ENCODE measurements around the gene MYCBPAP. TPM values are rescaled to one million over a fixed set of nuclear protein-coding genes. Genes with fewer than 3 reads are reported as not detected.
"Not testable (repeated sequence)": the region's sequence is repeated elsewhere in the genome, so short reads cannot be mapped to it uniquely, and the experiment has no call there.

The MYCBPAP gene
- total and polyA plus RNA-seq, 7 donors: 0.05 to 0.99 (median 0.27) TPM; not detected in 2

DNA sequence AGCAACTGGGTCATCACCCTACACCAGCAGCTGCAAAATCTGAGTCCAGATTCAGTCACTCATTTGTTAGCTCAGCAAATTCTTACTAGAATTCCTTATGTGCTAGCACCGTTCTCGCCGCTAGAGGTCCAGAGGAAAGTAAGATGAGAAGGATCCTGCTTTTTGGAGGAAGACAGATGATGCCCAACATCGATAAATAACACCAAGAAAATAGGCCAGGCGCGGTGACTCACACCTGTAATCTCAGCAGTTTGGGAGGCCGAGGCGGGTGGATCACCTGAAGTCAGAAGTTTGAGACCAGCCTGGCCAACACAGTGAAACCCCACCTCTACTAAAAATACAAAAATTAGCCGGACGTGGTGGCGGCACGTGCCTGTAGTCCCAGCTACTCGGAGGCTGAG is 35.5 kb upstream of the MYCBPAP start:
- peak; percentile 52 for TF ChIP-seq CTCF (IDR thresholded peaks at IDR 0.05)
- H3K36me3 ChIP-seq (ENCODE audit: insufficient read depth in 1 of 2, low read depth in 1 of 2); H3K27me3 ChIP-seq (ENCODE audit: insufficient read depth in 3 of 3, low read length in 2 of 3); H3K9me3 ChIP-seq; H3K4me3 ChIP-seq: not testable (repeated sequence)
- intact Hi-C loops (cut with DNase I): loop anchor here (2.0 to 5.0 kb wide), 2 partner anchors 45 to 110 kb away; partner anchors contain the start of gene ACSF2 (in 1 of the 2)
- peak in 1 of 2 donors; percentile 73 for DNase-seq
- Histone ChIP-seq H3K4me1 (peaks cover 42% of the 10 kb centered on the region), H3K27ac (peak overlapping the region; percentile 71)
- 45 to 69% (median 49%) methylated on average over 13 of the region's 13 CpGs for WGBS, 3 donors
- peak; percentile 65 to 75 (median 68) for ATAC-seq

DNA sequence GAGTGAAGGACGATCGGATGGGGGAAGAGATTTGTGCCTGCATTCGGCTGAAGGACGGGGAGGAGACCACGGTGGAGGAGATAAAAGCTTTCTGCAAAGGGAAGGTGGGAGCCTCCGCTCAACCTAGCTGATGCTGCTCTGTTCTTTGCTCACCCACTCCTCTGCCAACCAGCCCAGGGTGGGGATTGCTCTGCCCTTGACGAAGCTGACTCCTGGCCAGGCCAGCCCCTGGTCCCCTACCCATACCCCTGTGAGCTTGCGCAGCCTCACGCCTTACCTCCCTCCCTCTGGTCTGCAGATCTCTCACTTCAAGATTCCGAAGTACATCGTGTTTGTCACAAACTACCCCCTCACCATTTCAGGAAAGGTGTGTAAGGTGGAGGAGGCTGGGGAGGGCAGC is 34.3 kb upstream of the MYCBPAP start:
- H3K4me3 ChIP-seq: no peak overlapping the region
- H3K27me3 ChIP-seq (ENCODE audit: insufficient read depth in 3 of 3, low read length in 2 of 3): no peaks in the 10 kb centered on the region
- WGBS, 3 donors: 91 to 93% (median 92%) methylated on average over 11 of the region's 11 CpGs
- H3K9me3 ChIP-seq: no peaks in the 10 kb centered on the region
- DNase-seq (no peak), ATAC-seq (no peak)
- peaks cover 34% of the 10 kb centered on the region for H3K4me1 ChIP-seq
- no peak overlapping the region for H3K27ac ChIP-seq
- no peak for TF ChIP-seq CTCF (IDR thresholded peaks at IDR 0.05)
- H3K36me3 ChIP-seq (ENCODE audit: insufficient read depth in 1 of 2, low read depth in 1 of 2): no peaks in the 10 kb centered on the region
- intact Hi-C loops (cut with DNase I): loop anchor here (2.0 to 5.0 kb wide), 2 partner anchors 47 to 111 kb away; partner anchors contain the start of gene ACSF2 (in 1 of the 2)

DNA sequence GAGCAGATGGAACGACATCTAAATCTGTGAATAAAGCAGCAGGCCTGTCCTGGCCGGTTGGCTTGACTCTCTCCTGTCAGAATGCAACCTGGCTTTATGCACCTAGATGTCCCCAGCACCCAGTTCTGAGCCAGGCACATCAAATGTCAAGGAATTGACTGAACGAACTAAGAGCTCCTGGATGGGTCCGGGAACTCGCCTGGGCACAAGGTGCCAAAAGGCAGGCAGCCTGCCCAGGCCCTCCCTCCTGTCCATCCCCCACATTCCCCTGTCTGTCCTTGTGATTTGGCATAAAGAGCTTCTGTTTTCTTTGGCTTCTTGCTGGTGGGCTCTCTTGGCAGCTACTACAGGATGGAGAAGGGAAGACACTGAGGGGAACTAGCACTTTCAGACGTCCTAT is 33.7 kb upstream of the MYCBPAP start:
- DNase-seq (no peak), ATAC-seq (no peak)
- no peak overlapping the region for H3K4me3 ChIP-seq
- H3K36me3 ChIP-seq (ENCODE audit: insufficient read depth in 1 of 2, low read depth in 1 of 2): no peaks in the 10 kb centered on the region
- H3K27ac ChIP-seq: no peak overlapping the region
- H3K27me3 ChIP-seq (ENCODE audit: insufficient read depth in 3 of 3, low read length in 2 of 3): no peaks in the 10 kb centered on the region
- no peak for TF ChIP-seq CTCF (IDR thresholded peaks at IDR 0.05)
- intact Hi-C loops (cut with DNase I): loop anchor here in 1 of 2 donors (5.0 kb wide), 1 partner anchor 47 kb away; the partner anchor contains the start of gene ACSF2
- no peaks in the 10 kb centered on the region for H3K9me3 ChIP-seq
- 32 to 62% (median 35%) methylated on average over 6 of the region's 6 CpGs for WGBS, 3 donors
- H3K4me1 ChIP-seq: peaks cover 32% of the 10 kb centered on the region

DNA sequence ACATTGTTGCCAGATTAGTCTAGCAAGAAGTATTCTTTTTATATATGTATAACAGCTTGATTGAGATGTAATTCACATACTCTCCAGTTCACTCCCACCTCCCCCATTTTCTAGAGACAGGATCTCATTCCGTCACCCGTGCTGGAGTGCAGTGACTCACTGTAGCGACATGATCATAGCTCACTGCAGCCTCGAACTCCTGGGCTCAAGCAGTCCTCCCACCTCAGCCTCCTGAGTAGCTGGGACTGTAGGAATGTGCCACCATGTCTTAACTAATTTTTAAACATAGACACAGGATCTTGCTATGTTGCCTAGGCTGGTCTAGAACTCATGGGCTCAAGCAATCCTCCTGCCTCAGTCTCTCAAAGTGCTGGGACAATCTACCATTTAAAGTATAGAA is 32.9 kb upstream of the MYCBPAP start:
- Histone ChIP-seq H3K27ac (no peak overlapping the region), H3K4me3 (no peak overlapping the region), H3K36me3 (ENCODE audit: insufficient read depth in 1 of 2, low read depth in 1 of 2) (peaks cover 0 to 8% of the 10 kb centered on the region in 2 donors), H3K9me3 (no peaks in the 10 kb centered on the region), H3K27me3 (ENCODE audit: insufficient read depth in 3 of 3, low read length in 2 of 3) (no peaks in the 10 kb centered on the region), H3K4me1 (peaks cover 34% of the 10 kb centered on the region)
- no peak for TF ChIP-seq CTCF (IDR thresholded peaks at IDR 0.05)
- WGBS, 3 donors: 86 to 88% (median 87%) methylated on average over 4 of the region's 4 CpGs
- DNase-seq (no peak), ATAC-seq (no peak)
- intact Hi-C loops (cut with DNase I): no loop called here

DNA sequence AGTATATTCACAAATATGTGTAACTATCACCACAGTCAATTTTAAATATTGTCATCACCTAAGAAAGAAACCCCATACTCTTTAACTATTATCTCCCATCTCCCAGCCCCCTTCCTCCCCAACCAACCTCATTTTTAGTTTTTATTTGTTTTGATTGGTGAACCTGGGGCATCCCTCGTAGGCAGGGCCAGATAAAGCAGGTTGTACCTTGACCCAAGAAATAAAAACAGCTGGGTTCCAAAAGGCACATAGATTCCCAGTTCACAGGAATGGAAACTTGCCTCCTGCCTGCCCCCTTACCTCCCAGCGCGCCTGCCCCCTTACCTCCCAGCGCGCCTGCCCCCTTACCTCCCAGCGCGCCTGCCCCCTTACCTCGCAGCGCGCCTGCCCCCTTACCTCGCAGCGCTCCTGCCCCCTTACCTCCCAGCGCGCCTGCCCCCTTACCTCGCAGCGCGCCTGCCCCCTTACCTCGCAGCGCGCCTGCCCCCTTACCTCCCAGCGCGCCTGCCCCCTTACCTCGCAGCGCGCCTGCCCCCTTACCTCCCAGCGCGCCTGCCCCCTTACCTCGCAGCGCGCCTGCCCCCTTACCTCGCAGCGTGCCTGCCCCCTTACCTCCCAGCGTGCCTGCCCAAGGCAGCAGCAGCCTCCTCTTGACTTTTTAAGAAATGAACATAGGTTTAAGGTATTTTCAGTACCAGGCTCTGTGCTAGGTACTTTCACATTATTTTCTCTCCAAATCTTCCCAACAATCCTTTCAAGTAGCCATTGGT is 32.3 kb upstream of the MYCBPAP start:
- ATAC-seq; H3K4me3 ChIP-seq; H3K27me3 ChIP-seq (ENCODE audit: insufficient read depth in 3 of 3, low read length in 2 of 3); intact Hi-C loops (cut with DNase I); H3K9me3 ChIP-seq; H3K27ac ChIP-seq: not testable (repeated sequence)
- DNase-seq: peak in 1 of 2 donors; percentile 7
- 22 to 33% (median 29%) methylated on average over 20 to 25 of the region's 33 CpGs for WGBS, 3 donors
- H3K4me1 ChIP-seq: peaks cover 34% of the 10 kb centered on the region
- H3K36me3 ChIP-seq (ENCODE audit: insufficient read depth in 1 of 2, low read depth in 1 of 2): peaks cover 0 to 14% of the 10 kb centered on the region in 2 donors
